Smooth muscle cell (in vitro differentiated cells): ENCODE results near the gene KLHDC8A. TPM values are rescaled to one million over a fixed set of nuclear protein-coding genes. Genes with fewer than 3 reads are reported as not detected.

Source experiments
- DNase-seq: peaks from one replicate; lab custom pipeline; 2025; ENCODE audit not compliant: unreplicated experiment; lab: John Stamatoyannopoulos, UW
- H2AFZ ChIP-seq: fragments of 200-600 bp; sonication (generic); 2 replicates; pipeline ENCODE4 v1.6.0; 2016; ENCODE audit warnings: antibody characterized with exemption, low read depth, mild to moderate bottlenecking
- H3F3A ChIP-seq: fragments of 200-600 bp; sonication (generic); 2 replicates; pipeline ENCODE4 v1.6.0; 2017; ENCODE audit warnings: antibody characterized with exemption, low read depth
- H3K27ac ChIP-seq: fragments of 200-600 bp; sonication (generic); 2 replicates; pipeline ENCODE4 v1.5.1; 2016; ENCODE audit warnings: low read depth, mild to moderate bottlenecking
- H3K27me3 ChIP-seq: fragments of 200-600 bp; sonication (generic); 2 replicates; pipeline ENCODE4 v1.6.1; 2016; ENCODE audit warnings: low read depth, mild to moderate bottlenecking
- H3K36me3 ChIP-seq: fragments of 200-600 bp; sonication (generic); 2 replicates; pipeline ENCODE4 v1.5.1; 2016; ENCODE audit warnings: low read depth
- H3K4me1 ChIP-seq: fragments of 200-600 bp; sonication (generic); 2 replicates; pipeline ENCODE4 v1.5.1; 2016; ENCODE audit warnings: low read depth
- H3K4me2 ChIP-seq: fragments of 200-600 bp; sonication (generic); 2 replicates; pipeline ENCODE4 v1.6.0; 2016; ENCODE audit warnings: mild to moderate bottlenecking
- H3K4me3 ChIP-seq: fragments of 200-600 bp; sonication (generic); 2 replicates; pipeline ENCODE4 v1.5.1; 2016; ENCODE audit warnings: mild to moderate bottlenecking
- H3K79me2 ChIP-seq: fragments of 200-600 bp; sonication (generic); 2 replicates; pipeline ENCODE4 v1.6.0; 2016; ENCODE audit warnings: low read depth, mild to moderate bottlenecking
- H3K9ac ChIP-seq: fragments of 200-600 bp; sonication (generic); 2 replicates; pipeline ENCODE4 v1.6.0; 2016; ENCODE audit warnings: low read depth
- H3K9me3 ChIP-seq: fragments of 200-600 bp; sonication (generic); replicated peaks from 2 replicates; pipeline ENCODE4 v1.5.1; 2016; ENCODE audit warnings: low read depth
- H4K20me1 ChIP-seq: fragments of 200-600 bp; sonication (generic); 2 replicates; pipeline ENCODE4 v1.6.0; 2016; ENCODE audit warnings: low read depth
- WGBS: methylation state at CpG from one replicate; pipeline ENCODE4 v1.1.7; 2016; ENCODE audit warnings: low lambda C conversion rate; 5-methylcytosine and 5-hydroxymethylcytosine counted together
- polyA plus RNA-seq: library from polyadenylated mRNA; unstranded; fragments of >200 nt; fragmentation: Nextera tagmentation; extraction: Ambion mirVana; gene quantifications from 2 replicates; pipeline ENCODE4 v1.2.1, GENCODE V29; 2016
- total RNA-seq: library from RNA; depleted of rRNA; stranded (reverse); fragments of >200 nt; gene quantifications from 2 replicates; pipeline ENCODE4 v1.2.3, GENCODE V29; 2014
- TF ChIP-seq, protein P1 (sequence below): fragments of 200-600 bp; sonication (generic); IDR thresholded peaks from 2 replicates; pipeline ENCODE4 v1.5.1; 2017; ENCODE audit warnings: borderline replicate concordance, mild to moderate bottlenecking, antibody characterized with exemption; ENCODE audit not compliant: insufficient read depth, poor library complexity, severe bottlenecking

Gene KLHDC8A
- total and polyA plus RNA-seq, 2 experiments from 2014 or later: 0.33 TPM; not detected in 1

DNA sequence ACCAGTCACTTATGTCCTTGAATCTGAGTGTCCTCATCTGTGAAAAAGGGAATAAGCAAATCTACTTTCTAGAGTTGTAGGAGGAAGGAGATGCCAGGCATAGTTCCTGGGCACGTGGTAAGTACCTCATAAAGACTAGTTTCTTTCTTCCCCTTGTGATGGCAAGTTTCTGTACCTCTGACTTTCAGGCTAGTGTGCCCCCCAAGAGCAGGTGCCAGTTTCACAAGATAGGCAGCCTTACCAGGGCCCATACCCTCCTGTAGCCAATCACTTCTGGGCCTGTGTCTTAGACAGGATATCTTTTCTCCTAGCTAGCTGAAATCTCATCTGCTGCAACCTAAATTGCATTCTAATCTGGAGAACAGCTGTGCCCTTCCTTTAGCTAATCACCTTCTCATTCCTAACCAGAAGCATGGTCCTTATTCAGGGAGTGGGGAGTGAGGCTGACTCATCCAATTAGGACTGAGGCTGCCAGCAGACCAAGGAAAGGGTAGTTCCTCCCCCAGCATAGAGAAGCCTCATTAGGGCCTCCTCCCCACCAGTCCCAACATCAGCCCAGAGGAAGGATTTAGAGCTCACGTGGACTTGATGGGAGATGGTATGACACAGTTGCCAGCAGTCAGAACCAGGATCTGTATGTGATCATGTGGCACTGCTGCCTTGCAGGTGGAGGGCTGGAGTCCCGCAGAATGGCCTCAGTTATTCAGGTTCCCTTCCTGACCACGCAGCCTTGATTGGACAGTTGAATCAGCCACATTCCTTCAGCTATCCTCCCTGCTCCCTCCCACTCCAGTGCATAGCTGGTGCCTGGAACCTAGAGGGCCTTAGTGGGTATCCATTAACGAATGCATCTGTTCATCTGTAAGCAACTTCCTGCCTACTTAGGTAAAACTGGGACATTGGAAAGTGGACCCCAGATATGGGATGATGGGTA lies 7.9 kb downstream of the KLHDC8A start:
- TF ChIP-seq, protein P1, sequence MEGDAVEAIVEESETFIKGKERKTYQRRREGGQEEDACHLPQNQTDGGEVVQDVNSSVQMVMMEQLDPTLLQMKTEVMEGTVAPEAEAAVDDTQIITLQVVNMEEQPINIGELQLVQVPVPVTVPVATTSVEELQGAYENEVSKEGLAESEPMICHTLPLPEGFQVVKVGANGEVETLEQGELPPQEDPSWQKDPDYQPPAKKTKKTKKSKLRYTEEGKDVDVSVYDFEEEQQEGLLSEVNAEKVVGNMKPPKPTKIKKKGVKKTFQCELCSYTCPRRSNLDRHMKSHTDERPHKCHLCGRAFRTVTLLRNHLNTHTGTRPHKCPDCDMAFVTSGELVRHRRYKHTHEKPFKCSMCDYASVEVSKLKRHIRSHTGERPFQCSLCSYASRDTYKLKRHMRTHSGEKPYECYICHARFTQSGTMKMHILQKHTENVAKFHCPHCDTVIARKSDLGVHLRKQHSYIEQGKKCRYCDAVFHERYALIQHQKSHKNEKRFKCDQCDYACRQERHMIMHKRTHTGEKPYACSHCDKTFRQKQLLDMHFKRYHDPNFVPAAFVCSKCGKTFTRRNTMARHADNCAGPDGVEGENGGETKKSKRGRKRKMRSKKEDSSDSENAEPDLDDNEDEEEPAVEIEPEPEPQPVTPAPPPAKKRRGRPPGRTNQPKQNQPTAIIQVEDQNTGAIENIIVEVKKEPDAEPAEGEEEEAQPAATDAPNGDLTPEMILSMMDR: no peak
- Histone ChIP-seq H3F3A (no peaks in the 10 kb centered on the region), H3K9me3 (no peaks in the 10 kb centered on the region), H3K27me3 (peaks cover 21% of the 10 kb centered on the region), H3K27ac (no peak overlapping the region), H3K4me3 (no peak overlapping the region), H3K4me1 (peaks cover 39% of the 10 kb centered on the region), H3K4me2 (no peak overlapping the region), H3K9ac (no peak overlapping the region), H3K79me2 (no peaks in the 10 kb centered on the region), H2AFZ (no peak overlapping the region), H3K36me3 (no peaks in the 10 kb centered on the region), H4K20me1 (no peaks in the 10 kb centered on the region)
- DNase-seq: no peak
- 49% methylated on average over 5 of the region's 5 CpGs for WGBS

DNA sequence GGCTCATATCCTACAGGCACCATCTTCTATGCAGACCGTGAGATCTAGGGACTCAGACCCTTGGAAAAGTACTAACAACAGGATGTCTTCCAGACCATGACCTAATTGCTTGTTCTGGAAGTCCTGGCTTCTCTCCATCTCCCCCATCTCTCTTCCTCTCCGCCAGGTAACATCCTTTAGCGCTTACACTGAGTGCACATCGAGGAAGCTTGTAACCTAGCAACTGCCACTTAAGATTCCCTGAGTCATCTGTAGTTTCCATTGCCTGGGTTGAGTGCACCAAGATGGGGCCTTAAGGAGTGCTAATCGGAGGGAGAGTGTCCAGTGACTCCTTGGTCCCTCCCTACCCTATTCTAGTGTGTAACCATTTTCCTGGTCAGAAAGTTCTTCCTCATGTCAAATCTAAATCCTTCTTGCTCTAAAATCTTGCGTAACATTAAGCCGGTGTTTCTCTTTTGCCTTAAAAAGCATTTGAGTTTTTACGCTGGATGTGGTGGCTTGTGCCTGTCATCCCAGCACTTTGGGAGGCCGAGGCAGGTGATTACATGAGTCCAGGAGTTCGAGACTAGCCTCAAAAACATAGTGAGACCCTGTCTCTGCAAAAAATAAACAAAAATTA lies 9.7 kb downstream of the KLHDC8A start:
- H3K27me3 ChIP-seq: peaks cover 32% of the 10 kb centered on the region
- no peaks in the 10 kb centered on the region for H3F3A ChIP-seq
- no peak overlapping the region for H3K4me2 ChIP-seq
- H3K4me1 ChIP-seq: peaks cover 40% of the 10 kb centered on the region
- no peak overlapping the region for H3K4me3 ChIP-seq
- H3K9me3 ChIP-seq: no peaks in the 10 kb centered on the region
- no peaks in the 10 kb centered on the region for H4K20me1 ChIP-seq
- WGBS: 61% methylated on average over 10 of the region's 10 CpGs
- no peak for DNase-seq
- H3K36me3 ChIP-seq: no peaks in the 10 kb centered on the region
- no peak overlapping the region for H3K27ac ChIP-seq
- no peak overlapping the region for H3K9ac ChIP-seq
- no peak overlapping the region for H2AFZ ChIP-seq
- H3K79me2 ChIP-seq: no peaks in the 10 kb centered on the region
- TF ChIP-seq, protein P1: no peak

DNA sequence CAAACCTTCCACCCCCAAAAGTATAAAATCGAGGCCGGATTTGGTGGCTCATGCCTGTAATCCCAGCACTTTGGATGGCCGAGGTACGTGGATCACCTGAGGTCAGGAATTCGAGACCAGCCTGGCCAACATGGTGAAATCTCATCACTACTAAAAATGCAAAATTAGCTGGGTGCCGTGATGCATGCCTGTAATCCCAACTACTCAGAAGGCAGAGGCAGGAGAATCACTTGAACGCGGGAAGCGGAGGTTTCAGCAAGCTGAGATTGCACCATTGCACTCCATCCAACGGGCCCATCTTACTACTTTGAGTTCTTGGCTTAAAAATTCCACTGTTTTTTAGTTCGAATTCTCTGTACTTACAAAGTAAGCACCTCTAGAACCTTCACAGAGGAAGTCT lies 11.0 kb downstream of the KLHDC8A start:
- TF ChIP-seq, protein P1: no peak
- no peak for DNase-seq

More for the DNA sequence above, 11.0 kb downstream of the KLHDC8A start:
- H3K9me3 ChIP-seq: no peaks in the 10 kb centered on the region
- H3K27me3 ChIP-seq: peaks cover 32% of the 10 kb centered on the region
- H3K4me1 ChIP-seq: peaks cover 35% of the 10 kb centered on the region
- no peak overlapping the region for H3K4me3 ChIP-seq
- H4K20me1 ChIP-seq: no peaks in the 10 kb centered on the region
- H3F3A ChIP-seq: no peaks in the 10 kb centered on the region
- no peak overlapping the region for H2AFZ ChIP-seq
- no peak overlapping the region for H3K4me2 ChIP-seq
- 81% methylated on average over 11 of the region's 11 CpGs for WGBS
- H3K79me2 ChIP-seq: no peaks in the 10 kb centered on the region
- H3K9ac ChIP-seq: no peak overlapping the region
- no peak overlapping the region for H3K27ac ChIP-seq
- H3K36me3 ChIP-seq: no peaks in the 10 kb centered on the region
